Stimulated activated naive CD8-positive, alpha-beta T cell treated with anti-CD3 and anti-CD28 coated beads, Interleukin-15, Interleukin-2, amounts not matched to agents 100 U/mL and 50 U/mL, for 24 hours (primary cell): ENCODE measurements around the gene MAP4K3.
"Not testable (repeated sequence)": the region's sequence is repeated elsewhere in the genome, so short reads cannot be mapped to it uniquely, and the experiment has no call there.

Source experiments
- ATAC-seq: fragments of 150-1000 bp; cut with Tn5 transposase; one replicate; pipeline ENCODE4 v1.10.0; 2021
- DNase-seq: peaks from one replicate; pipeline ENCODE4 v3.0.0; 2021

The MAP4K3 gene

DNA sequence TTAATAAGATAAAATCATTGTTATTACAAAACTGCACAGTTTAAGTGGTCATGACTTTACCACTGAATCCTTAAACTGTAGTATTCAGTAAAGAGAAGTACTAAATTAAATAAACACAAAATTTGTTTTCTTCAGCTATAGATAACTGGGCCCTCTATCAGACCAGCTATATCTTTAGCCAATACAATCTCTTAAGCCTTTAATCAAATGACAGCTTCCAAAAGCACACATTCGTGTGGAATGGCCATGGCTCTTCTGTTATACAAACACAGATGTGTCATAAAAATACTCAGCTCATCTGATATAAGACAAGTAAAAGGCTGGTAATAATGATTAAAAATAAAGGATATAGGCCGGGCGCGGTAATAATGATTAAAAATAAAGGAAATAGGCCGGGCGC lies 135.7 kb downstream of the MAP4K3 start:
- DNase-seq: no peak

GRCh38 chr2:39300044-39300978 lies 136.8 kb downstream of the MAP4K3 start:
- no peak for ATAC-seq
- no peak for DNase-seq

More for the DNA sequence above, 135.7 kb downstream of the MAP4K3 start:
- ATAC-seq: no peak

- no peak for ATAC-seq
- DNase-seq: no peak
These were observed 146.7 kb downstream of the MAP4K3 start for GRCh38 chr2:39290433-39290832.

DNA sequence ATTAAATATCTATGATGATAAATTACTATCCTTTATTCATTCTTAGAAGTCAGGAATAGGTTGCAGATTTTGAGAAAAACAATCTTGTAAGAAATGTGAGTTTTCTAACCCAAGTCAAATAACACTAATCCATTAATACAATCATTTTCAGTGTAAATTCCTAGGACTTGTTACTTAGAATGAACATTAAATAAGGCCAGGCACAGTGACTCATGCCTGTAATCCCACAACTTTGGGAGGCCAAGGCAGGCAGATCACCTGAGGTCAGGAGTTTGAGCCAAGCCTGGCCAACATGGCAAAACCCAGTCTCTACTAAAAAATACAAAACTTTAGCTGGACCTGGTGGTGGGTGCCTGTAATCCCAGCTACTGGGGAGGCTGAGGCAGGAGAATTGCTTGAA lies 147.5 kb downstream of the MAP4K3 start:
- no peak for ATAC-seq
- DNase-seq: no peak

DNA sequence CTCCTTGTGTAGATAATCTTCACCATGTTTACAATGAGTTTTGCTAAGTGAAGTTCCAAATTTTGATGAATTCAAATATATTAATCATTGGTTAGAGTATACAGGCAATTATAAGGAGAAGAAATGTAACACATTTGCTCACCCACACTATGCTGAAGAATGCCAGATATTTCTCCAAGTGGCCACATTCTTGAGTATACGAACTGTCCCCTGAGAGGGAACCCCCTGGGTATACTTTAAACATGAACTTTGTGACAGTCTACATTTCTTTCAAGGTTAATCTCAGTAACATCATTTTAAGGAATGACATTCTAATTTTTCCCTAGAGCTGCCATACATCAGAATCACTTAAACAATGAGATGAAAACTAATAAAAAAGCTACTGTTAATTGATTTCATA lies 153.5 kb downstream of the MAP4K3 start:
- DNase-seq (no peak), ATAC-seq (no peak)

DNA sequence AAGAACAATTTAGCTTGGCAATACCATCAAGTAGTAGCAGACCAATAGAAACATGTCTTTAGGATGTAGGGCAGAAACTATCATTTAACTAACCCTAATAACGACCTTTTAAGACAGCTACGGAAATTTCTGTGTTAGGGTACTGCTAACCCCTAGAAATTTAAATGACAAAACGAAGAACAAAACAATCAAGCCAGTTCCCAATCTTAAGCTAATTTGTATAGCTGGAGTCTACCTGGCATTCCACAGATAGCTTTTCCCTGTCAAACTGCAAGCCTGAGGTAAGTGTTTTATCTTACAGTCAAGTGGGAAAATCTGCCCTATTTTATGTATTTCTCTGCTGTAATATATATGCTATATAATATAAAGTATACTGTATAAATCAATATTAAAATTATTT lies 155.7 kb downstream of the MAP4K3 start:
- ATAC-seq (no peak), DNase-seq (no peak)

DNA sequence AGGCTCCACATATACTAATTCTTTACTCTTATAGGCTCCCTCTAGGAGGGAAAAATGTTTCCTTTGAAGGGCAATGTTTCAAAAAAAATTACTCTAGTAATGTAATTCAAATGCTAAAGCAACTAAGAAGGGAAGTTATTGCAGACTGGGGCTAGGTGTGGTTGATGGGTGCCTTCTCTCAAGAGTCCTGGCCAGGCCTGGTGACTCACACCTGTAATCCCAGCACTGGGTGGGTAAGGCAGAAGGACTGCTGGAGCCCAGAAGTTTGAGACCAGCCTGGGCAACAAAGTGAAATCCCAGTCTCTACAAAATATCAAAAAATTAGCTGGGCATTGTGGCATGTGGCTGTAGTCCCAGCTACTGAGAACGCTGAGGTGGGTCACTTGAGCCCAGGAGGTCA lies 162.1 kb downstream of the MAP4K3 start:
- no peak for DNase-seq
- no peak for ATAC-seq

- ATAC-seq: no peak
- DNase-seq: no peak
These were observed 167.1 kb downstream of the MAP4K3 start for GRCh38 chr2:39269941-39270340.

DNA sequence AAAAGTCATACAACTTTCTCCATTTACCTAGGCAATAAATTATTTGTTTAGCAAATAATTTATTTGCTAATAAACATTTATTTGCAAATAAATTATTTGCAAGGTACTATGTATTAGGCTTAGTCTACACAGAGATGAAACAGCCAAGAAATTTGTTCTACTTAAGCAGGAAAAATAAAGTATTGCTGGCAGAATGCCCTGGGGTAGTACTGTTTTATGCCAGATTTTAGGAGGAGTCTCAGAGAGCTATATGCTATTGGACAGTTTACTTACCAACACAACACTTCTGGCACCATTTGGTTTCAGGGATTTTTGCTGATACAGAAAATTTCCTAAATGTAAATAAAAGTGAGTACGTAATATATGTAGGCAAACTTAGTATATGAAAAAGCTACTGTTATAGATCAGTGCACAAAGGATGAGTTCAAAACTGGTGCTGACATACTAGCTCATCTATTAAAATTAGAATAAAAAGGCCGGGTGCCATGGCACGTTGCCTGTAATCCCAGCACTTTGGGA lies 170.1 kb downstream of the MAP4K3 start:
- no peak for ATAC-seq
- DNase-seq: no peak

DNA sequence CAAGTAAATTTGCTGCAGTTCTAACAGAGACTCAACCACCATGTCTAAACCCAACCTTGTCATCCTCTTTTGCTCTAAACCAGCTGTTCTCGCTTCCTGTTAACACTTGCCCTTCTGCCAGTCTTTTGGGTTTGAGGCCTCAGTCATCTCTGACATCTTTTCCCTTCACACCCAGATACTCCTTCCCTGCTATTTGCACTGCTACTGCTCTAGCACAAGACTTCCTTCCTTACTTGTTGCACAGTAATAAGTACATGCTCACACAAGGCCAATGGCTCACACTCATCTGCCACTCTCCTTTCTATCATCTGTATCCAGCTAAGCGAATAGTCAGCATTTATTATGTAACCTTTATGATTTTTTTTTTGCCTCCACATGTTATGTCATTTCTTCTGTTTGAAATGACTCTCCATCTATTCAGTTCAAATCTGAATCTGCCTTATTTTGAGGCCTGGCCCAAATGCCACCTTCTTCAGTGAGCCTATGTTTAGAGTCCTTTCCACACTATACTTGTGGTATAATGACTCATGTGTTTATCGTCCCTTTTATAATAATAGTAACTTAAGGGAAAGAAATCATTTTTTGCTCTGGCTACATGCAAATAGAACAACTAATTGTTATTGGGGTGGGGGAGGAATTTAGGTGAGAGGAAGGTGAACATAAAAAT lies 170.8 kb downstream of the MAP4K3 start:
- ATAC-seq (peak; percentile 63), DNase-seq (no peak)

- ATAC-seq (no peak), DNase-seq (no peak)
These were observed 171.8 kb downstream of the MAP4K3 start for GRCh38 chr2:39265315-39265714.

GRCh38 chr2:39264733-39265132 lies 172.4 kb downstream of the MAP4K3 start:
- ATAC-seq (no peak), DNase-seq (no peak)

- no peak for ATAC-seq
- no peak for DNase-seq
These were observed 177.0 kb downstream of the MAP4K3 start for GRCh38 chr2:39260087-39260486.

GRCh38 chr2:39256040-39256439 lies 181.0 kb downstream of the MAP4K3 start:
- DNase-seq (no peak), ATAC-seq (no peak)

DNA sequence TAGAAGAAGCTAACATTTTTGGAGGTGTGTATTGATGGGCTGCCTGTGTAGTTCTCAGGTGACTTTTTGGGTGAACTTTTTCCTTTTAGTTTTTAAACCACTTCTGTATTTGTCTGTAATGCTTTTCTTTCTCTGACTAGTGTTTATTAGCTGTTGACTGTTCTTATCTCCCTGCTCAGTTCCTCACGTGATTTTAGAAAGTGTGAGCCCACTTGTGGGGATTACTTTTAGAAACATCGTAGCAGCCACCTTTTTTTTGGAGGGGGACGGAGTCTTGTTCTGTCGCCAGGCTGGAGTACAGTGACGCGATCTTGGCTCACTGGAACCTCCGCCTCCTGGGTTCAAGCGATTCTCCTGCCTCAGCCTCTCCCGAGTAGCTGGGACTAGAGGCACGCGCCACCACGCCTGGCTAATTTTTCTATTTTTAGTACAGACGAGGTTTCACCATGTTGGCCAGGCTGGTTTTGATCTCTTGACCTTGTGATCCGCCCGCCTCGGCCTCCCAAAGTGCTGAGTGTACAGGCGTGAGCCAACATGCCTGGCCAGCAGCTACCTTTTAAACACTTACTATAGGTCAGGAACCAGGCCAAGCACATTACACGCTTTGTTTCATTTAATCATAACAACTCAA lies 184.1 kb downstream of the MAP4K3 start:
- ATAC-seq: no peak

DNA sequence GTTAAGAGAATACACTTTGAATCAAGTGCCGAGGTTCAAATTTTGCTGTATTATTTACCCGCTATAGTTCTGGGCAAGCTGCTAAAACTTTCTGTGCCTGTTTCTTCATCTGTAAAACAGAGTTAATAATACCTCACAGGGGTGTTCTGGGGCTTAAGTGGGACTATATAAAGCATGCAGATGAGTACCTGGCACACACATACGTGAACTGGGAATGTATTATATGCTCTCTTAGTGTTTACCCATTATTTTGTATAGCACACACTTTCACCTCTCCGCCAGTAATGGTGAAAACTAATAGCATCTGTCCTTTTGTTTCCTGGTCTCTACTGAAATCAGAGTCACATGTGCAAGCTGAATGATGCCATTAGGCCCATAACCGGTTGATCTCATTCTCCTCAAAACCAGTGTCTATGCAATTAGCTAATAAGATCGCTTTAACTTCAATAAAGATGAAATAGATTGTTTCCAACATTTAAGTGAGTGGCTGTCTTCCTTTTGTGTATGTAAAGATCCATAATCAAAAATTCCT lies 189.5 kb downstream of the MAP4K3 start:
- ATAC-seq: no peak
- DNase-seq: no peak

More for the DNA sequence above, 184.1 kb downstream of the MAP4K3 start:
- DNase-seq: no peak

DNA sequence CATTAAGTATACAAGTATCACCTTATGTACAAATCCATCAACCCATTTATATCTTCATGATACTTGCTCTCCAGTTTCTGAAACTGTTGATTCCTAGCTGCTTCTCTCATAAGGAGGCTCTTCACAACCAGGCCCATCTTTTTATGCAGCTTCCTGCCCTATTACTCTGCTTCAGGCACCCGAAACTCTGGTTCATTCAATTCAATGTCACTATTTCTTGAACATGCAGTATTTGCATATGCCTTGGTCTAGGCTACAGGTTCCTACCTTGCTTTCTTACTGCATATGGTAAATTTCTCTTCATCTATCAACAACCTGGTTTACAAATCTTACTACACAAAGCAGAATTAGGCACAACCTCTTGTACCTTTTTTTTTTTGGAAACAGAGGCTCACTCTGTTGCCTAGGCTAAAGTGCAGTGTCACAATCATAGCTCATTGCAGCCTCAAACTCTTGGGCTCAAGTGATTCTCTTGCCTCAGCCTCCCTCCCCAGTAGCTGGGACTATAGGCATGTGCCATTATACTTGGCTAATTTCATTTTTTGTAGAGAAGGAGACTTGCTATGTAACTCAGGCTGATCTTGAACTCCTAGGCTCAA lies 190.6 kb downstream of the MAP4K3 start:
- ATAC-seq (no peak), DNase-seq (no peak)

GRCh38 chr2:39244963-39245625 lies 192.0 kb downstream of the MAP4K3 start:
- DNase-seq: peak; percentile 33
- not testable (repeated sequence) for ATAC-seq

DNA sequence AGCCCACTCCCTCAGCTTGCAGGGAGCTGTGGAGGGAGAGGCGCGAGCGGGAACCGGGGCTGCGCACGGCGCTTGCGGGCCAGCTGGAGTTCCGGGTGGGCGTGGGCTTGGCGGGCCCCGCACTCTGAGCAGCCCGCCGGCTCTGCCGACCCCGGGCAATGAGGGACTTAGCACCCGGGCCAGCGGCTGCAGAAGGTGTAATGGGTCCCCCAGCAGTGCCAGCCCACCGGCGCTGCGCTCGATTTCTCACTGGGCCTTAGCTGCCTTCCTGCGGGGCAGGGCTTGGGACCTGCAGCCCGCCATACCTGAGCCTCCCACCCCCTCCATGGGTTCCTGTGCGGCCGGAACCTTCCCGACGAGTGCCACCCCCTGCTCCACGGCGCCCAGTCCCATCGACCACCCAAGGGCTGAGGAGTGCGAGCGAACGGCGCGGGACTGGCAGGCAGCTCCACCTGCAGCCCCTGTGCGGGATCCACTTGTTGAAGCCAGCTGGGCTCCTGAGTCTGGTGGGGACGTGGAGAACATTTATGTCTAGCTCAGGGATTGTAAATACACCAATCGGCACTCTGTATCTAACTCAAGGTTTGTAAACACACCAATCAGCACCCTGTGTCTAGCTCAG lies 192.7 kb downstream of the MAP4K3 start:
- not testable (repeated sequence) for ATAC-seq, DNase-seq

GRCh38 chr2:39243469-39244123 lies 193.5 kb downstream of the MAP4K3 start, which contains the start of gene CDKL4:
Gene CDKL4, minus strand, starts transcription at chr2:39243970.
- ATAC-seq (no peak), DNase-seq (peak; percentile 20)
